WTC11 (cell line): ENCODE results near the gene PMF1.

Source experiments
- CREB1 ChIP-seq: sonication (generic); formaldehyde crosslinking; IDR thresholded peaks from 2 replicates; pipeline ENCODE4 v1.8.0; 2023; ENCODE audit warnings: mild to moderate bottlenecking, missing genetic modification reagents
- TF ChIP-seq, protein P1 (sequence below): fragments of 200-600 bp; IDR thresholded peaks from 2 replicates; pipeline ENCODE4 v1.8.0; 2022; ENCODE audit warnings: antibody characterized with exemption

DNA sequence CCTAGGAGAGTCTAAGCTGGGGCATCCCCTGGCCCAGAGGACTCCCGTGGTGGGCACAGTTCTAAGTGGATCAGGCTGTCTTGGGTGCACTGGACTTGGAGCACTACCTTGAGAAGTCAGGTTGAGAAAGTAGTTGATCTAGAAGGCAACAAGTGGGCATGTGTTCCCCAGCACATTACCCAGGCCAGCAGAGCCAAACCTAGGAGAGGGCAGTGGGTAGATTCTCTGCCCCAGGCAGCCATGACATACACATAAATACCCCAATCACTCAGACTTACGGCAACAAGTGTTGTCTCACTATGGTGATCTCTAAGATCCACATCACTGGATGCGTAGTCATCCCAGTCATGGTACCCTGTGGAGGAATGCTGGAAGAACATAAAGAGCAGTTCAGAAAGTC lies 1.6 kb upstream of the PMF1 start:
- TF ChIP-seq, protein P1, sequence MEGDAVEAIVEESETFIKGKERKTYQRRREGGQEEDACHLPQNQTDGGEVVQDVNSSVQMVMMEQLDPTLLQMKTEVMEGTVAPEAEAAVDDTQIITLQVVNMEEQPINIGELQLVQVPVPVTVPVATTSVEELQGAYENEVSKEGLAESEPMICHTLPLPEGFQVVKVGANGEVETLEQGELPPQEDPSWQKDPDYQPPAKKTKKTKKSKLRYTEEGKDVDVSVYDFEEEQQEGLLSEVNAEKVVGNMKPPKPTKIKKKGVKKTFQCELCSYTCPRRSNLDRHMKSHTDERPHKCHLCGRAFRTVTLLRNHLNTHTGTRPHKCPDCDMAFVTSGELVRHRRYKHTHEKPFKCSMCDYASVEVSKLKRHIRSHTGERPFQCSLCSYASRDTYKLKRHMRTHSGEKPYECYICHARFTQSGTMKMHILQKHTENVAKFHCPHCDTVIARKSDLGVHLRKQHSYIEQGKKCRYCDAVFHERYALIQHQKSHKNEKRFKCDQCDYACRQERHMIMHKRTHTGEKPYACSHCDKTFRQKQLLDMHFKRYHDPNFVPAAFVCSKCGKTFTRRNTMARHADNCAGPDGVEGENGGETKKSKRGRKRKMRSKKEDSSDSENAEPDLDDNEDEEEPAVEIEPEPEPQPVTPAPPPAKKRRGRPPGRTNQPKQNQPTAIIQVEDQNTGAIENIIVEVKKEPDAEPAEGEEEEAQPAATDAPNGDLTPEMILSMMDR, result no peak
- no peak for TF ChIP-seq CREB1 (CRISPR knock-in tag)
